MM.1S (cell line): Measurements from ENCODE around the gene CCNYL1.

ENCODE experiments used
- DNase-seq: peaks from one replicate; pipeline ENCODE4 v3.0.0-alpha.2; 2015
- H2AFZ ChIP-seq: fragments of 300-600 bp; sonication (generic); 2 replicates; pipeline ENCODE4 v1.6.0; 2016; ENCODE audit warnings: antibody characterized with exemption, low read length
- H3F3A ChIP-seq: fragments of 300-600 bp; sonication (generic); 2 replicates; pipeline ENCODE4 v1.6.1; 2016; ENCODE audit warnings: mild to moderate bottlenecking, antibody characterized with exemption, low read length, moderate library complexity, mixed read lengths; ENCODE audit not compliant: insufficient read depth
- H3K27ac ChIP-seq: fragments of 300-600 bp; sonication (generic); 2 replicates; pipeline ENCODE4 v1.5.1; 2016; ENCODE audit warnings: mild to moderate bottlenecking, low read length
- H3K27me3 ChIP-seq: fragments of 300-600 bp; sonication (generic); replicated peaks from 2 replicates; pipeline ENCODE4 v1.6.0; 2016; ENCODE audit warnings: low read length; ENCODE audit not compliant: insufficient read depth
- H3K36me3 ChIP-seq: fragments of 300-600 bp; sonication (generic); replicated peaks from 2 replicates; pipeline ENCODE4 v1.6.1; 2016; ENCODE audit warnings: mild to moderate bottlenecking, low read length, mixed read lengths; ENCODE audit not compliant: insufficient read depth
- H3K4me1 ChIP-seq: fragments of 300-600 bp; sonication (generic); 2 replicates; pipeline ENCODE4 v1.6.1; 2016; ENCODE audit warnings: low read length, mixed read lengths
- H3K4me2 ChIP-seq: fragments of 300-600 bp; sonication (generic); 2 replicates; pipeline ENCODE4 v1.6.0; 2016; ENCODE audit warnings: low read depth, low read length
- H3K4me3 ChIP-seq: fragments of 300-600 bp; sonication (generic); 2 replicates; pipeline ENCODE4 v1.5.1; 2016; ENCODE audit warnings: low read length, mixed read lengths
- H3K79me2 ChIP-seq: fragments of 300-600 bp; sonication (generic); 2 replicates; pipeline ENCODE4 v1.6.1; 2016; ENCODE audit warnings: mixed run types, low read length, mixed read lengths
- H3K9ac ChIP-seq: fragments of 300-600 bp; sonication (generic); 2 replicates; pipeline ENCODE4 v1.6.1; 2016; ENCODE audit warnings: low read length, mixed read lengths
- H3K9me2 ChIP-seq: fragments of 300-600 bp; sonication (generic); replicated peaks from 2 replicates; pipeline ENCODE4 v1.6.1; 2016; ENCODE audit warnings: mild to moderate bottlenecking, low read length, mixed read lengths; ENCODE audit not compliant: insufficient read depth
- H3K9me3 ChIP-seq: fragments of 300-600 bp; sonication (generic); replicated peaks from 2 replicates; pipeline ENCODE4 v1.6.1; 2016; ENCODE audit warnings: mild to moderate bottlenecking, low read length, mixed read lengths; ENCODE audit not compliant: insufficient read depth
- H4K20me1 ChIP-seq: fragments of 300-600 bp; sonication (generic); 2 replicates; pipeline ENCODE4 v1.6.1; 2016; ENCODE audit warnings: mild to moderate bottlenecking, low read length, moderate library complexity, mixed read lengths; ENCODE audit not compliant: insufficient read depth
- CTCF ChIP-seq: fragments of 300-600 bp; sonication (generic); IDR thresholded peaks from 2 replicates; pipeline ENCODE4 v1.5.1; 2016; ENCODE audit warnings: antibody characterized with exemption, low read length, mixed read lengths
- EZH2 ChIP-seq: fragments of 300-600 bp; sonication (generic); optimal IDR thresholded peaks from 2 replicates; pipeline ENCODE3; 2017; ENCODE audit warnings: low read depth, mild to moderate bottlenecking, antibody characterized with exemption, low read length, mixed read lengths
- EZH2phosphoT487 ChIP-seq: fragments of 300-600 bp; sonication (generic); IDR thresholded peaks from 2 replicates; pipeline ENCODE4 v1.6.1; 2018; ENCODE audit warnings: antibody characterized with exemption, low read length

Gene CCNYL1

DNA sequence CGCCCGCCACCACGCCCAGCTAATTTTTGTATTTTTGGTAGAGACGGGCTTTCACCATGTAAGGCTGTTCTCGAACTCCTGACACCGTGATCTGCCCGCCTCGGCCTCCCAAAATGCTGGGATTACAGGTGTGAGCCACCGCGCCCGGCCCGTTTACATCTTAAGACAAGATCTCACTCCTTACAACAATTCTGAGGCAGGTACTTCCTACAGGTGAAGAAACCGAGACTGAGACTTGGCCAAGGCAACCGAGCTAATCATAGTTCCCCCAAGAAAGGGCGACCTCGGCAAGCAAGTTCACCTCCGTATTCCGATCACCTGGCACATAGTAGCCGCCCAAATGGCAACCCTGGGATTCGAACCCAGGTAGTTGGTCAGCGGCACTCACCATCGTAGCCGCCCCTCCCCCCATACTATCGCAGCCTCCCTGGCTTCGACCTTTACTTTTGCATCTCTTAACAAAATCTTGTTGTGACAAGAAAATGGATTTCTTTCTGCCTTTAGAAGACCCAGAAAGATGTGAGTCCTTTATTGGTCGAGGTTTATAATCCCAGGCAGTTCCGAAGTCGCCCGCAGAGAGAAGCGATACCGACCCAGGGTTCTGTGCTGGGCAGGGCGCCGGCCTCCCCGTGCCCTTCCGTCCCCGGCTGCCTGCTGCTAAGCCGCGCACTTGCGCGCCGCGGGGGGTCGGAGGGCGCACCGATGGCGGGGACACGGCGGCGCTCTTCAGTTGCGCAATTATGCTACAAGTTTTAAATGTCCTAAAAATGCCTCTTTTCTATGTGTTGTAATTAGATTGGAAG is 59.4 kb downstream of the CCNYL1 start:
- H3K4me1 ChIP-seq: no peaks in the 10 kb centered on the region
- no peaks in the 10 kb centered on the region for H3K79me2 ChIP-seq
- no peaks in the 10 kb centered on the region for H3K36me3 ChIP-seq
- peak overlapping the region; percentile 79; the same call in 1 of the 2 replicates for H3K4me2 ChIP-seq
- no peaks in the 10 kb centered on the region for H3K27me3 ChIP-seq
- H3K9ac ChIP-seq: no peak overlapping the region
- H4K20me1 ChIP-seq: no peaks in the 10 kb centered on the region
- no peak overlapping the region for H3K27ac ChIP-seq
- H3K4me3 ChIP-seq: no peak overlapping the region
- TF ChIP-seq CTCF: no peak
- no peak for TF ChIP-seq EZH2
- TF ChIP-seq EZH2phosphoT487: no peak
- DNase-seq: peak; percentile 49
- no peaks in the 10 kb centered on the region for H3K9me3 ChIP-seq
- H3F3A ChIP-seq: no peaks in the 10 kb centered on the region
- H2AFZ ChIP-seq: peak overlapping the region; percentile 69
- no peaks in the 10 kb centered on the region for H3K9me2 ChIP-seq

- DNase-seq: no peak
- H4K20me1 ChIP-seq: no peaks in the 10 kb centered on the region
- H3K27ac ChIP-seq: no peak overlapping the region
- H2AFZ ChIP-seq: no peak overlapping the region
- H3K79me2 ChIP-seq: no peaks in the 10 kb centered on the region
- H3K27me3 ChIP-seq: no peaks in the 10 kb centered on the region
- no peak overlapping the region for H3K4me2 ChIP-seq
- H3F3A ChIP-seq: no peaks in the 10 kb centered on the region
- H3K9me3 ChIP-seq: no peaks in the 10 kb centered on the region
- H3K9ac ChIP-seq: no peak overlapping the region
- no peaks in the 10 kb centered on the region for H3K36me3 ChIP-seq
- no peaks in the 10 kb centered on the region for H3K9me2 ChIP-seq
- TF ChIP-seq EZH2phosphoT487: no peak
- no peak for TF ChIP-seq EZH2
- no peak for TF ChIP-seq CTCF
- H3K4me1 ChIP-seq: no peaks in the 10 kb centered on the region
- no peak overlapping the region for H3K4me3 ChIP-seq
Observed at GRCh38 chr2:207771421-207771820, 60.0 kb downstream of the CCNYL1 start.

DNA sequence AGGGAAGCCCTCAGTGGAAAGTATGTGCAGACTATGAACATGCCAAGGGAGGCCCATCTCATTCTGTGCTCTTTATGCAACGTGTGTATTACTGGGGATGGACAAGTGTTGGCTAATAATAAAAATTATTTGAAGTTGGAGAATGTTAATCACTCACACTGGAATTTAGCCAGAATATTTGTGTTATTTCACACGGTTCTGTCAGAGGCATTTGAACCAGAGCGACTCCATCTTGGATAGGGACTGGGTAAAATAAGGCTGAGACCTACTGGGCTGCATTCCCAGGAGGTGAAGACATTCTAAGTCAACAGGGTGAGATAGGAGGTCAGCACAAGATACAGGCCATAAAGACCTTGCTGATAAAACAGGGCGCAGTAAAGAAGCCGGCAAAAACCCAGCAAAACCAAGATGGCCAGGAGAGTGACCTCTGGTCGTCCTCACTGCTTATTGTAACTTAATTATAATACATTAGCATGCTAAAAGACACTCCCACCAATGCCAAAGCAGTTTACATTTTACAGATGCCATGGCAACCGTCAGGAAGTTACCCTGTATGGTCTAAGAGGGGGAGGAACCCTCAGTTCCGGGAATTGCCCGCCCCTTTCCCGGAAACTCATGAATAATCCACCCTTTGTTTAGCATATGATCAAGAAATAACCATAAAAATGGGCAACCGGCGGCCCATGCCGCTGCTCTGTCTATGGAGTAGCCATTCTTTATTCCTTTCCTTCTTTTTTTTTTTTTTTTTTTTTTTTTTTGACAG is 60.8 kb downstream of the CCNYL1 start:
- TF ChIP-seq CTCF (no peak), EZH2phosphoT487 (no peak), EZH2 (no peak)
- Histone ChIP-seq H3K27me3 (no peaks in the 10 kb centered on the region), H3K79me2 (no peaks in the 10 kb centered on the region), H2AFZ (no peak overlapping the region), H3K9me2 (no peaks in the 10 kb centered on the region), H3K4me3 (no peak overlapping the region), H3K27ac (no peak overlapping the region), H3K36me3 (no peaks in the 10 kb centered on the region), H3K9ac (no peak overlapping the region), H4K20me1 (no peaks in the 10 kb centered on the region), H3F3A (no peaks in the 10 kb centered on the region), H3K4me2 (no peak overlapping the region), H3K9me3 (no peaks in the 10 kb centered on the region), H3K4me1 (no peaks in the 10 kb centered on the region)
- no peak for DNase-seq
